Endothelial cell (in vitro differentiated cells): Measurements from ENCODE around the gene XRCC1. TPM values are rescaled to one million over a fixed set of nuclear protein-coding genes. Genes with fewer than 3 reads are reported as not detected.
"Not testable (repeated sequence)": the region's sequence is repeated elsewhere in the genome, so short reads cannot be mapped to it uniquely, and the experiment has no call there.

Experiments
- DNase-seq: peaks from one replicate; pipeline ENCODE4 v3.0.0; 2021; ENCODE audit warnings: low spot score
- H3K27ac Mint-ChIP-seq: one replicate; pipeline ENCODE4 v1.8.0; 2021; ENCODE audit warnings: mixed read lengths, inconsistent platforms; ENCODE audit not compliant: unreplicated experiment
- H3K27me3 Mint-ChIP-seq: one replicate; pipeline ENCODE4 v1.8.0; 2021; ENCODE audit warnings: mild to moderate bottlenecking, moderate library complexity, mixed read lengths, inconsistent platforms; ENCODE audit not compliant: unreplicated experiment
- H3K36me3 Mint-ChIP-seq: one replicate; pipeline ENCODE4 v1.8.0; 2021; ENCODE audit warnings: mild to moderate bottlenecking, low read depth, mixed read lengths, inconsistent platforms; ENCODE audit not compliant: unreplicated experiment
- H3K4me1 Mint-ChIP-seq: one replicate; pipeline ENCODE4 v1.8.0; 2021; ENCODE audit warnings: mild to moderate bottlenecking, mixed read lengths, inconsistent platforms; ENCODE audit not compliant: unreplicated experiment
- H3K4me3 Mint-ChIP-seq: one replicate; pipeline ENCODE4 v1.8.0; 2021; ENCODE audit warnings: mild to moderate bottlenecking, mixed read lengths, inconsistent platforms; ENCODE audit not compliant: unreplicated experiment
- H3K9me3 Mint-ChIP-seq: one replicate; pipeline ENCODE4 v1.8.0; 2021; ENCODE audit warnings: mixed read lengths, inconsistent platforms; ENCODE audit not compliant: unreplicated experiment
- total RNA-seq: library from RNA; stranded (reverse); fragmentation: NEBNext Ultra II Directional; extraction: Animal tissue kit (Norgen Biotek cat#: 25700); gene quantifications from one replicate; pipeline ENCODE4 v1.2.1, GENCODE V29; 2021; ENCODE audit not compliant: unreplicated experiment
- TF ChIP-seq, protein P1 (sequence below): fragments of 200-600 bp; sonication (generic); IDR thresholded peaks from one replicate; pipeline ENCODE4 v1.5.0; 2021; ENCODE audit warnings: antibody characterized with exemption; ENCODE audit not compliant: unreplicated experiment

The XRCC1 gene
- total RNA-seq, 1 donor from 2014 or later = 45.1 TPM

DNA sequence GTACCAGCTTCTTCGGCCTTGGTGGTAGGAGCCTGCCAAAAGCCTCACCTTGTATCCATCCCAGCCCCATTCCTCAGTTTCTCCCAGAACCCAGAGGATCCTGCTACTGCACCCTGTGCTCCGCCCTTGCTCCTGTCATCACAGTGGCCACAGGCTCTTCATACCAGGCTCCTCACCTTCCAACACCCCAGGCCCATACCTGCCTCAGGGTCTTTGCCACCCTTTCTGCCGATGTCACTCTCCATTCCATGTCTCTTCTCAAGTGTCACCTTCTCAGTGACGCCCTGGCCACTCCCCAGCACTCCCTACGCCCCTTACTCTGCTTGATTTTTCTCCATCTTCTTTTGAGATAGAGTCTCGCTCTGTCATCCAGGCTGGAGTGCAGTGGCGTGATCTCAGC, 34.5 kb upstream of the XRCC1 start:
- peaks cover 54% of the 10 kb centered on the region for H3K36me3 Mint-ChIP-seq
- H3K27ac Mint-ChIP-seq = peak overlapping the region; percentile 42
- H3K4me3 Mint-ChIP-seq = no peak overlapping the region
- H3K9me3 Mint-ChIP-seq = no peaks in the 10 kb centered on the region
- H3K27me3 Mint-ChIP-seq = peaks cover 5% of the 10 kb centered on the region
- TF ChIP-seq, protein P1, sequence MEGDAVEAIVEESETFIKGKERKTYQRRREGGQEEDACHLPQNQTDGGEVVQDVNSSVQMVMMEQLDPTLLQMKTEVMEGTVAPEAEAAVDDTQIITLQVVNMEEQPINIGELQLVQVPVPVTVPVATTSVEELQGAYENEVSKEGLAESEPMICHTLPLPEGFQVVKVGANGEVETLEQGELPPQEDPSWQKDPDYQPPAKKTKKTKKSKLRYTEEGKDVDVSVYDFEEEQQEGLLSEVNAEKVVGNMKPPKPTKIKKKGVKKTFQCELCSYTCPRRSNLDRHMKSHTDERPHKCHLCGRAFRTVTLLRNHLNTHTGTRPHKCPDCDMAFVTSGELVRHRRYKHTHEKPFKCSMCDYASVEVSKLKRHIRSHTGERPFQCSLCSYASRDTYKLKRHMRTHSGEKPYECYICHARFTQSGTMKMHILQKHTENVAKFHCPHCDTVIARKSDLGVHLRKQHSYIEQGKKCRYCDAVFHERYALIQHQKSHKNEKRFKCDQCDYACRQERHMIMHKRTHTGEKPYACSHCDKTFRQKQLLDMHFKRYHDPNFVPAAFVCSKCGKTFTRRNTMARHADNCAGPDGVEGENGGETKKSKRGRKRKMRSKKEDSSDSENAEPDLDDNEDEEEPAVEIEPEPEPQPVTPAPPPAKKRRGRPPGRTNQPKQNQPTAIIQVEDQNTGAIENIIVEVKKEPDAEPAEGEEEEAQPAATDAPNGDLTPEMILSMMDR = no peak
- H3K4me1 Mint-ChIP-seq = peaks cover 27% of the 10 kb centered on the region
- no peak for DNase-seq

DNA sequence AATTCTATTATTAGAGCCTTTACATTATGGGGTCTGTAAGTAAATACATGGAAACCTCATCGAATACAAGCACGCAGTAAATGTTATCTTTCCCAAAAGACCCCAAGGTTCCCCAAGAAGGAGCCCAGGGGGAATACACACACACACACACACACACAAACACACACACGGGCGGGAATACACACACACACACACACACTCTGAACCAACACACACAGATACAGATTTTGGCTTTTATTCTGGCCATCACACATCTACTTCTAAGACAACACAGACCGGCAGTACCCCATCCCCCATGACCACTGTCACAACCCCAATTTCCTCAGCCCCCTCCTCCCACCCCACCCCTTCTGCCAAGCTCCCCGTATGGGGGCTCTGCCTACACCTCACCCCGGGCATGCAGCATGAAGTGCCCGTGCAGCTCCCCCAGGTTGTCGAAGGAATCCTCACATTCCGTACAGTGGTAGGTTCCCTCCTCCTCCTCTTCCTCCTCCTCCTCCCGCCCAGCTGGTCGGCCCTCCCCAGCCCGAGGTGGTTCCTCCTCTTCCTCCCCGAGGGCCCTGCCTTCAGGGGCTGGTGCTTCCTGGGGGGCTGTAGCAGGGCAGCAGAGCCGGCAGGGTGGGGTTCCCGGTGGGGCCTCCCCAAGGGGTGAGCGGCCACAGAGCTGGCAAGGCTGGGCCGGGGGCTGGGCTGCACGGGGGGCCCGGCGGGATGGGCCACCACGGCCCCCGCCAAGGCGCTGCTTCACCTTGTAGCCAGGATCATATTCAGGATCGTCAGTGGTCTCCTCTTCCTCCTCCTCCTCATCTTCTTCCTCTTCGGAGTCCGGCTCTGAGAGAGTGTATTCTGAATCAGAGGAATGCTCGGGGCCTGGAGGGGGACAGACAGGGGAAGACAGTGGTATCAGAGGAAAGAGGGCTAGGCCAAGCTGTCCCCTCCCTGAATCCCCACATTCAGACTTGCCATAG, 32.2 kb upstream of the XRCC1 start:
- Mint-ChIP-seq H3K4me1 (peaks cover 27% of the 10 kb centered on the region), H3K36me3 (peaks cover 35% of the 10 kb centered on the region), H3K27ac (no peak overlapping the region)

DNA sequence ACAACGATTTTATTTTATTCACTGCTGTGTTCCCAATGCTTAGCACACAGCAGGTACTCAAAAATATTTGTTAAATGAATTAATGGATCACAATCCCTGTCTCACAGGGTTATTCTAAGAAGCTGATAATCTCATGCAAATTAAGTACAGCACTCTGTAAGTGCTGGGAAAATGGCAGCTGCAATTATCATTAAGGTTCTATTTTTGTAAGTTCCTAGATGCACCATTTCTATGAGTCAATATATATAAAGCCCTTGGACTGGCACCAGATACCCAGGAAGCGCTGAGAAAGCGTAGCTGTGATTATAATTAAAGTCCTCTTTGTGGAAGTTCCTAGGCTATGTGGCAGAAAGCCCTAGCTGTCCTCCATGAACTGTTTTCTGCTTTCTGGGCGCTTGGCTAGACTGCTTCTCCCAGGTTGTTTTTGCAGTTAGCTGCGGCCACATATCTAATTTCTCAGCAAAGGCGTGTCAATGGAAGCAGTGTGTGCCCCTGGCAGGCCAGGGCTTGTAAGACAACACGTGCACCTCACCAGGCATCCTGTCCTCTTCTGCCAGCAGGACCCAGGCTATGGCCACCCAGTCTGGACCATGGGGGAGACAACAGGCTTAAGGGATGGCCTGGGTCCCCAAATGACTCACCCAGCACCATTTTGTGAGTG, 31.4 kb upstream of the XRCC1 start:
- H3K9me3 Mint-ChIP-seq = no peaks in the 10 kb centered on the region

More for the DNA sequence above, 32.2 kb upstream of the XRCC1 start:
- no peak for DNase-seq
- H3K9me3 Mint-ChIP-seq = no peaks in the 10 kb centered on the region
- TF ChIP-seq, protein P1 = no peak
- peaks cover 7% of the 10 kb centered on the region for H3K27me3 Mint-ChIP-seq
- peak overlapping the region; percentile 85 for H3K4me3 Mint-ChIP-seq

DNA sequence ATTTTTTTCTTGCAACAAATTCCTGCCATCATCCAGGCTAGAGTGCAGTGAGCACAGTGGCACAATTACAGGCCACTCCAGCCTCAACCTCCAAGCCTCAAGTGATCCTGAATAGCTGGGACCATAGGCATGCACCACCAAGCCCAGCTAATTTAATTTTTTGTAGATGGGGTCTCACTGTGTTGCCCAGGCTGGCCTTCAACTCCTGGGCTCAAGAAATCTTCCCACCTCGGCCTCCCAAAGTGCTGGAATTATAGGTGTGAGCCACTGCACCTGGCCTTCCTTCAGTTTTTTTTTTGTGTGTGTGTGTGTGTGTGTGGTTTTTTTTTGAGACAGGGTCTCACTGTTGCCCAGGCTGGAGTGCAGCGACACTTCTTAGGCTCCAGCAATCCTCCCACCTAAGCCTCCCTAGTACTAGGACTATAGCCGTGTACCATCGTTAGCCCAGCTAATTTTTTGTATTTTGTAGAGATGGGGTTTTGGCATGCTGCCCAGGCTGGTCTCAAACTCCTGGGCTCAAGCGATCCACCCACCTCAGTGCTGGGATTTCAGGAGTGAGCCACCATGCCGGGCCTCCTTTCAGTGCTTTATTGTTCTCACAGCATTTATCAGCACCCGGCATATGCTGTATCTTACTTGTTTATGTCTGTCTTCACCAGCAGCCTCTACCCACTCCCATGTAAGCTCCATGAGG, 30.7 kb upstream of the XRCC1 start:
- Mint-ChIP-seq H3K4me1 (peaks cover 16% of the 10 kb centered on the region), H3K4me3 (no peak overlapping the region), H3K27ac (no peak overlapping the region), H3K27me3 (peaks cover 7% of the 10 kb centered on the region), H3K36me3 (peaks cover 30% of the 10 kb centered on the region), H3K9me3 (no peaks in the 10 kb centered on the region)
- DNase-seq = no peak
- TF ChIP-seq, protein P1 = no peak

More for the DNA sequence above, 31.4 kb upstream of the XRCC1 start:
- H3K27ac Mint-ChIP-seq = no peak overlapping the region
- H3K4me3 Mint-ChIP-seq = peak overlapping the region; percentile 47
- H3K4me1 Mint-ChIP-seq = peaks cover 22% of the 10 kb centered on the region
- TF ChIP-seq, protein P1 = no peak
- H3K36me3 Mint-ChIP-seq = peaks cover 27% of the 10 kb centered on the region
- no peak for DNase-seq
- peaks cover 7% of the 10 kb centered on the region for H3K27me3 Mint-ChIP-seq

DNA sequence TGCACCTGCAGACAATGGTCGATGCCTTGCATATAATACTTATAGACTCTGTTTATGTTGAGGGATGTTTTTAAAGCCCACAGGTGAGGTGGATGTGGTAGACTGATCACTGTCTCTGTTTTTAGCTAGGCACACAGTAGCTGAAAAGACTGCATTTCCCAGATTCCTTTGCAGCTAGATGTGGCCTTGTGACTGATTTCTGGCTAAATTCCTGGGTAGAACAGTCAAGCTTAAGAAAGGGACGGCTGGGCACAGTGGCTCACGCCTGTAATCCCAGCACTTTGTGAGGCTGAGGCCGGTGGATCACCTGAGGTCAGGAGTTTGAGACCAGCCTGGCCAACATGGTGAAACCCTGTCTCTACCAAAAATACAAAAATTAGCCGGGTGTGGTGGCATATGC, 25.0 kb upstream of the XRCC1 start:
- H3K27me3 Mint-ChIP-seq = peaks cover 11% of the 10 kb centered on the region
- H3K4me1 Mint-ChIP-seq = peaks cover 22% of the 10 kb centered on the region
- peaks cover 12% of the 10 kb centered on the region for H3K36me3 Mint-ChIP-seq
- not testable (repeated sequence) for H3K9me3 Mint-ChIP-seq, H3K27ac Mint-ChIP-seq, H3K4me3 Mint-ChIP-seq, DNase-seq
